Ectodermal cell (in vitro differentiated cells): Measurements from ENCODE around the gene LRRC45.

ENCODE experiments used
- H3K27ac ChIP-seq: 2 replicates; pipeline ENCODE4 v1.7.0; 2013; ENCODE audit warnings: mild to moderate bottlenecking, low read depth, low read length; ENCODE audit not compliant: insufficient read depth, poor library complexity, severe bottlenecking
- H3K27me3 ChIP-seq: 2 replicates; pipeline ENCODE4 v1.7.0; 2013; ENCODE audit warnings: mild to moderate bottlenecking, low read length; ENCODE audit not compliant: insufficient read depth, control insufficient read depth, poor library complexity, severe bottlenecking
- H3K36me3 ChIP-seq: one replicate; pipeline ENCODE4 v1.7.0; 2013; ENCODE audit warnings: low read length; ENCODE audit not compliant: control insufficient read depth, insufficient read depth
- H3K4me1 ChIP-seq: one replicate; pipeline ENCODE4 v1.7.0; 2013; ENCODE audit warnings: low read length; ENCODE audit not compliant: control insufficient read depth, insufficient read depth
- H3K4me3 ChIP-seq: 2 replicates; pipeline ENCODE4 v1.7.0; 2013; ENCODE audit warnings: low read depth, low read length, control low read depth; ENCODE audit not compliant: insufficient read depth
- H3K9me3 ChIP-seq: 2 replicates; pipeline ENCODE4 v1.7.0; 2013; ENCODE audit warnings: mild to moderate bottlenecking, low read length, moderate library complexity; ENCODE audit not compliant: control insufficient read depth
- WGBS, 2 experiments: methylation state at CpG; one replicate each; pipeline ENCODE4 v1.1.7; 2013; ENCODE audit warnings: missing lambda C conversion rate in 2 of 2; 5-methylcytosine and 5-hydroxymethylcytosine counted together

The LRRC45 gene

GRCh38 chr17:82008258-82008940 lies 14.7 kb upstream of the LRRC45 start:
- no peaks in the 10 kb centered on the region for H3K36me3 ChIP-seq
- no peak overlapping the region for H3K27ac ChIP-seq
- H3K4me3 ChIP-seq: no peak overlapping the region
- 92 to 93% methylated on average over 26 of the region's 26 CpGs for WGBS, 2 experiments
- H3K9me3 ChIP-seq: no peaks in the 10 kb centered on the region
- H3K27me3 ChIP-seq: no peaks in the 10 kb centered on the region
- H3K4me1 ChIP-seq: peaks cover 16% of the 10 kb centered on the region

- no peaks in the 10 kb centered on the region for H3K36me3 ChIP-seq
- WGBS, 2 experiments: 95 to 96% methylated on average over 28 of the region's 28 CpGs
- H3K27me3 ChIP-seq: no peaks in the 10 kb centered on the region
- no peak overlapping the region for H3K27ac ChIP-seq
- no peak overlapping the region for H3K4me3 ChIP-seq
- H3K4me1 ChIP-seq: peaks cover 12% of the 10 kb centered on the region
- no peaks in the 10 kb centered on the region for H3K9me3 ChIP-seq
Measured at GRCh38 chr17:82008941-82009405, 14.1 kb upstream of the LRRC45 start.

DNA sequence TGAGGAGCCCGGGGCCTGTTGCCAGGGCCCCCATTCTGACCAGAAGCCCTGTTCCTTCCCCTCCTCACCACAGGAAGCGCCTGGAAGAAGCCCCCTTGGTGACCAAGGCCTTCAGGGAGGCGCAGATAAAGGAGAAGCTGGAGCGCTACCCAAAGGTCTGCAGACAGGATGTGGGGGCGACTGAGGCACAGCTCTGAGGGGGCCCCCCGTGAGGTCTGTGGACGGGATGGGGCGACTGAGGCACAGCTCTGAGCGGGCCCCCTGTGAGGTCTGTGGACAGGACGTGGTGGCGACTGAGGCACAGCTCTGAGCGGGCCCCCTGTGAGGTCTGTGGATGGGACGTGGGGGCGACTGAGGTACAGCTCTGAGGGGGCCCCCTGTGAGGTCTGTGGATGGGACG lies 13.7 kb upstream of the LRRC45 start:
- 92 to 93% methylated on average over 15 of the region's 15 CpGs for WGBS, 2 experiments
- H3K4me3 ChIP-seq: no peak overlapping the region
- H3K27ac ChIP-seq: no peak overlapping the region
- H3K9me3 ChIP-seq: no peaks in the 10 kb centered on the region
- no peaks in the 10 kb centered on the region for H3K27me3 ChIP-seq
- H3K4me1 ChIP-seq: peaks cover 12% of the 10 kb centered on the region
- H3K36me3 ChIP-seq: no peaks in the 10 kb centered on the region

- H3K9me3 ChIP-seq: no peaks in the 10 kb centered on the region
- H3K4me1 ChIP-seq: peaks cover 20% of the 10 kb centered on the region
- no peaks in the 10 kb centered on the region for H3K27me3 ChIP-seq
- 95 to 97% methylated on average over 39 of the region's 39 CpGs for WGBS, 2 experiments
- no peak overlapping the region for H3K4me3 ChIP-seq
- H3K27ac ChIP-seq: no peak overlapping the region
- H3K36me3 ChIP-seq: no peaks in the 10 kb centered on the region
Measured at GRCh38 chr17:82010575-82011525, 12.3 kb upstream of the LRRC45 start.

DNA sequence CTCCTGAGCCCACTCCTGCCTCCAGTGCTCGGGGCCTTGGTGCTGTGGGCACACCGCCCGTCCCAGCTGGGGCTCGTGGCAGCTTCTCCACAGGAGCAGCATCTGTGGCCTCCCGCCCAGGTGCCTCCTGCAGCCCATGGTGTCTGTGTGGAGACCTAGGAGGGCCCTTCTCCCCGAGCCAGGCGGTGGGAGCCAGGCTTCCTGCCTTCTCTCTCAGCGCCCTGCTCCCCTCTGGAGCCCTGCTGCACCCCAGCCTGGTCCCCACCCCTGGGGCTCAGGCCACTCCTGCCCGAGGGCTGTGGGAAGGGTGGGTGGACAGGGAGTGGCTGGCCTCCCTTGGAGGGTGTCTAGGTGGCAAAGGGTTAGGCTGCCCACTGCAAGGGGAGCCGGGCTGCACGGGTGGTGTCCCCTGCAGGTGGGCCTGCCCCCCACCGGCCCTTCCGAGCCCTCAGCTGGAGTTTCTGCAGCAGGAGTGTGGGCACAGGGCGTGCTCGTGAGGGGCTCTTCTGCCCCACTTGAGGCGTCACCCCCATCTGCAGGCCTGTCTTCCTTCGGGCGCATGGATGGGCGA lies 11.4 kb upstream of the LRRC45 start:
- H3K36me3 ChIP-seq: no peaks in the 10 kb centered on the region
- peaks cover 24% of the 10 kb centered on the region for H3K4me1 ChIP-seq
- no peaks in the 10 kb centered on the region for H3K27me3 ChIP-seq
- no peaks in the 10 kb centered on the region for H3K9me3 ChIP-seq
- H3K27ac ChIP-seq: no peak overlapping the region
- WGBS, 2 experiments: 91 to 95% methylated on average over 19 of the region's 19 CpGs
- no peak overlapping the region for H3K4me3 ChIP-seq

GRCh38 chr17:82012261-82012639 lies 10.9 kb upstream of the LRRC45 start:
- Histone ChIP-seq H3K27ac (peak overlapping the region; percentile 30), H3K27me3 (no peaks in the 10 kb centered on the region), H3K4me3 (no peak overlapping the region), H3K9me3 (no peaks in the 10 kb centered on the region), H3K4me1 (peaks cover 21% of the 10 kb centered on the region), H3K36me3 (no peaks in the 10 kb centered on the region)
- 76 to 82% methylated on average over 20 of the region's 20 CpGs for WGBS, 2 experiments

DNA sequence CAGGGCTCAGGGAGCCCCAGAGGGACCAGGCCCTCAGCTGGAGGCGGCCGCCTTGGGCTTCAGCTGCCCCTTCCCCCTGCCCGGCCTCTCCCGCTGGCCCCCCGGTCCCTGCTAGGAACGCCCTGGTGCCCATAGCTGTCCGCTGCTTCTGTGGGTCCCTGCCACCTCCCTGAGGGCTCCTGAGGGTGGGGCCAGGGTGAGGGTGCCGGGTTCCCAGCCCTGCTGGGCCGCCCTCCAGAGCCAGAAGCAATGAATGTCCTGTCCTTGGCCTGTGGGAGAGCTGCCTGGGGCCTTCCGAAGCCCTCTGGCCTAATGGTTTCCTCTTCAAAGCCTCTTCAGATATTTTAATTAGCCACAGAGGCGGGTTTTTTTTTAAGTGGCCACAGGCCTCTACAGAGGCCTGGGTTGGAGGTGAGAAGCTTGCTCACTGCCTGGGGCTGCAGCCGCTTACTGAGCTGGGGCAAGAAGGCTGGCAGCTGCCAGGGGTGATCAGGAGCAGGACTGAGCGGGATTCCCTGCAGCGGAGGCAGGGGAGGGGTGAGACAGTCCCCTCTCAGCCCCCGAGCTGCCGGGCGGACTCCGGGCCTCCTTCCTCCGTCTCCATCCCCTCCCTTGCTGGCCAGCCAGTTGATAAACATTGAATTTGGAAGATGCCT lies 10.3 kb upstream of the LRRC45 start:
- no peaks in the 10 kb centered on the region for H3K36me3 ChIP-seq
- no peaks in the 10 kb centered on the region for H3K27me3 ChIP-seq
- WGBS, 2 experiments: 79 to 81% methylated on average over 19 of the region's 19 CpGs
- H3K4me3 ChIP-seq: no peak overlapping the region
- peak overlapping the region; percentile 30 for H3K27ac ChIP-seq
- H3K9me3 ChIP-seq: no peaks in the 10 kb centered on the region
- H3K4me1 ChIP-seq: peaks cover 18% of the 10 kb centered on the region

DNA sequence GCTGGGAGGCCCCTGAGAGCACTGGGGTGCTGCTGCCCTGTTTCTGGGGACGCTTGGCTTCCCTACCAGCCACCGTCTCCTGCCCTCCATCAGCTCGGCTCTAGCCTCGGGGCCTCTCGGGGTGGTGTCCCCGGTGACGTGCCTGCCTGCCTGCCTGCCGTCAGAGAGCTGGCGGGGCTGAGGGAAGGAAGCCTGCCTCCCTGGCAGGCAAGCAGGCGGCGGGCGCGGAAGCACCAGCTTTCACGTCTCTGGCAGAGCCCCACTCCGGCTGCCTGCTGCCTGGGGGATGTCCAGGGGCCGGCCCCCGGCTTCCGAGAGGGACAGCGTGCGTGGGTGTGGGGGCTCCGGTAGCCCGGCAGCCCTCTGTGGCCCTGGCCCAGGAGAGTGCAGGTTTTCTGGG lies 9.8 kb upstream of the LRRC45 start:
- Histone ChIP-seq H3K27me3 (no peaks in the 10 kb centered on the region), H3K36me3 (no peaks in the 10 kb centered on the region), H3K4me1 (peaks cover 18% of the 10 kb centered on the region), H3K27ac (no peak overlapping the region), H3K4me3 (no peak overlapping the region), H3K9me3 (no peaks in the 10 kb centered on the region)
- 89 to 90% methylated on average over 22 of the region's 22 CpGs for WGBS, 2 experiments

GRCh38 chr17:82013772-82014321 lies 9.3 kb upstream of the LRRC45 start:
- Histone ChIP-seq H3K27ac (no peak overlapping the region), H3K27me3 (no peaks in the 10 kb centered on the region), H3K4me3 (no peak overlapping the region), H3K4me1 (peaks cover 18% of the 10 kb centered on the region), H3K36me3 (no peaks in the 10 kb centered on the region), H3K9me3 (no peaks in the 10 kb centered on the region)
- WGBS, 2 experiments: 93 to 94% methylated on average over 16 of the region's 16 CpGs
